SH-SY5Y (cell line): Measurements from ENCODE around the gene TMEM203.

ENCODE experiments used
- GATA2 ChIP-seq: IDR thresholded peaks from 2 replicates; pipeline ENCODE4 v1.6.1; 2011; ENCODE audit warnings: mild to moderate bottlenecking, low read depth, low read length
- GATA3 ChIP-seq: IDR thresholded peaks from 2 replicates; pipeline ENCODE4 v1.6.1; 2011; ENCODE audit warnings: low read depth, mild to moderate bottlenecking, low read length, moderate library complexity

GRCh38 chr9:137160716-137161557, 44.5 kb downstream of the TMEM203 start:
- TF ChIP-seq GATA2 (no peak), GATA3 (no peak)
